ENCODE measurements around the gene FAN1.

The FAN1 gene

DNA sequence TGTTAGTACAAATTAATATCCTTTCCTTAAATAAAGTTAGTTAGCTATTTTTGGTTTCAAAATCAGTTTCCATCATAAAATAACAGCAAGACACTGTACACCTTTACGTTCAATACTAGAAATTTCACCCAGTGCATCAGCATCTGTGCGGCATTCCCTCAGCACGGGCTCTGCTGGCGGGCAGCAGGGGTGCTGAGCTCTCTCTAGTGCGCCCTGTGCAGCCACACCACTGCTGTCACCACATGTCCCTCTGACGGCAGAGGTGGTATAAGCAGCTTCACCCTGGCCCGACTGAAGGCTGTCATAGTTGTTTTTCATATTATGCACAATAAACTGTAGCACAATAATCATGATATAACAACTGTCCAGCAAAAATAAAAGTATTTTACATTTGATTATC lies 35.4 kb downstream of the FAN1 start:
- Histone ChIP-seq H3K9me2 (replicated peaks; ENCODE audit: low read depth, low read length) (no peaks in the 10 kb centered on the region), H3F3A (ENCODE audit: low read depth) (no peaks in the 10 kb centered on the region), H3K9ac (ENCODE audit: low read depth, low read length, poor library complexity, severe bottlenecking) (no peak overlapping the region), H2AFZ (ENCODE audit: low read length) (no peak overlapping the region), H3K36me3 (ENCODE audit: insufficient read depth, low read length) (peaks cover 88% of the 10 kb centered on the region), H3K4me3 (ENCODE audit: low read length, poor library complexity, severe bottlenecking) (no peak overlapping the region), H3K9me3 (ENCODE audit: insufficient read depth, low read depth, low read length) (no peaks in the 10 kb centered on the region), H3K4me1 (ENCODE audit: insufficient read depth, low read length, poor library complexity, severe bottlenecking) (no peaks in the 10 kb centered on the region), H3K4me2 (ENCODE audit: low read depth, low read length, poor library complexity, severe bottlenecking) (no peak overlapping the region), H3K79me2 (ENCODE audit: insufficient read depth, low read length) (no peaks in the 10 kb centered on the region), H4K20me1 (ENCODE audit: insufficient read depth, low read length, poor library complexity, severe bottlenecking) (no peaks in the 10 kb centered on the region), H3K27me3 (ENCODE audit: insufficient read depth, low read length, poor library complexity, severe bottlenecking) (no peaks in the 10 kb centered on the region)
- TF ChIP-seq EZH2phosphoT487 (IDR thresholded peaks at IDR 0.05; ENCODE audit: borderline replicate concordance), result no peak
- TF ChIP-seq, protein P1, sequence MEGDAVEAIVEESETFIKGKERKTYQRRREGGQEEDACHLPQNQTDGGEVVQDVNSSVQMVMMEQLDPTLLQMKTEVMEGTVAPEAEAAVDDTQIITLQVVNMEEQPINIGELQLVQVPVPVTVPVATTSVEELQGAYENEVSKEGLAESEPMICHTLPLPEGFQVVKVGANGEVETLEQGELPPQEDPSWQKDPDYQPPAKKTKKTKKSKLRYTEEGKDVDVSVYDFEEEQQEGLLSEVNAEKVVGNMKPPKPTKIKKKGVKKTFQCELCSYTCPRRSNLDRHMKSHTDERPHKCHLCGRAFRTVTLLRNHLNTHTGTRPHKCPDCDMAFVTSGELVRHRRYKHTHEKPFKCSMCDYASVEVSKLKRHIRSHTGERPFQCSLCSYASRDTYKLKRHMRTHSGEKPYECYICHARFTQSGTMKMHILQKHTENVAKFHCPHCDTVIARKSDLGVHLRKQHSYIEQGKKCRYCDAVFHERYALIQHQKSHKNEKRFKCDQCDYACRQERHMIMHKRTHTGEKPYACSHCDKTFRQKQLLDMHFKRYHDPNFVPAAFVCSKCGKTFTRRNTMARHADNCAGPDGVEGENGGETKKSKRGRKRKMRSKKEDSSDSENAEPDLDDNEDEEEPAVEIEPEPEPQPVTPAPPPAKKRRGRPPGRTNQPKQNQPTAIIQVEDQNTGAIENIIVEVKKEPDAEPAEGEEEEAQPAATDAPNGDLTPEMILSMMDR (conservative IDR thresholded peaks at IDR 0.05; ENCODE audit: low read length), result no peak

DNA sequence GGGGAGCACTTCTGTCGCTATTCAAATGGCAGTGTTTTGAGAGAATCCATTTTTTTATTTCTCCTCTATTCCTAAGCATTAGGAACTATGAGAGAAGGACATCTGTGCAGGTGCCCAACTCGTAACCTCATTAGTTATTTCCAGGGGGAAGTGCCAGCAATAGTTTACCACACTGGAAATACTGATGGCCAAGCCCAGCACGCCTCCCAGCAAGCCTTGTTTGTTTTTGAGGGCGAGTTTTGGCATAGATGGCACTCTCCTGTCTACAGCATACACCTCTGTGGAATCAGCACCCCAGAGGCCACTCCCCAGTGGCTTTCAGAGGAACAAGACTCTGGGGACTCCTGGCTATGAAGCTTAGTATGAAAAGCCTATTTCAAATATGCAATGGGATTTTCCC lies 36.6 kb downstream of the FAN1 start:
- Histone ChIP-seq H3K9ac (ENCODE audit: low read depth, low read length, poor library complexity, severe bottlenecking) (no peak overlapping the region), H3K79me2 (ENCODE audit: insufficient read depth, low read length) (no peaks in the 10 kb centered on the region), H3K36me3 (ENCODE audit: insufficient read depth, low read length) (peaks cover 88% of the 10 kb centered on the region), H3K4me2 (ENCODE audit: low read depth, low read length, poor library complexity, severe bottlenecking) (no peak overlapping the region), H3K9me3 (ENCODE audit: insufficient read depth, low read depth, low read length) (no peaks in the 10 kb centered on the region), H3K4me3 (ENCODE audit: low read length, poor library complexity, severe bottlenecking) (no peak overlapping the region), H3K4me1 (ENCODE audit: insufficient read depth, low read length, poor library complexity, severe bottlenecking) (no peaks in the 10 kb centered on the region), H4K20me1 (ENCODE audit: insufficient read depth, low read length, poor library complexity, severe bottlenecking) (no peaks in the 10 kb centered on the region), H3F3A (ENCODE audit: low read depth) (no peaks in the 10 kb centered on the region), H3K27me3 (ENCODE audit: insufficient read depth, low read length, poor library complexity, severe bottlenecking) (no peaks in the 10 kb centered on the region), H3K9me2 (replicated peaks; ENCODE audit: low read depth, low read length) (no peaks in the 10 kb centered on the region), H2AFZ (ENCODE audit: low read length) (no peak overlapping the region)
- no peak for TF ChIP-seq EZH2phosphoT487 (IDR thresholded peaks at IDR 0.05; ENCODE audit: borderline replicate concordance)
- TF ChIP-seq, protein P1 (conservative IDR thresholded peaks at IDR 0.05; ENCODE audit: low read length), result no peak

DNA sequence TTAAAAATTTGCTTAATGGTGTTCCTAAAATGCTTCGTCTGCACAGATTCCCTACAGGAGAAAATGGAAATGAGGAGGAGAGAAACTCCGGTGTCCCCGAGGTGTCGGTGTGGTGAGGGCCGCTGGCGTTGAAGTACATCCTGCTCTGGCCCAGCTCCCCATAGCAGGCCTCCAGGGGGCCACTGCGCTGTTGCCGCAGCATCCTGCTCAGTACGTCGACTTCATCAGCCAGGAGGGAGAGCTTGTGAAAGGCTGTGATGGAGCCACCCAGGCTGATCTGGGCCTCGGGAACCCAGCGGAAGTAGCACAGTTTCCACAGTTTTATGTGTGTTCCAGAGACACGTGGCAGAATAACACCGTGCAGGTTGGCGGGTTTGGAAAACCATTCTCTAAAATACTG lies 37.8 kb downstream of the FAN1 start:
- Histone ChIP-seq H3K4me1 (ENCODE audit: insufficient read depth, low read length, poor library complexity, severe bottlenecking) (no peaks in the 10 kb centered on the region), H3K9ac (ENCODE audit: low read depth, low read length, poor library complexity, severe bottlenecking) (no peak overlapping the region), H4K20me1 (ENCODE audit: insufficient read depth, low read length, poor library complexity, severe bottlenecking) (no peaks in the 10 kb centered on the region), H3K9me2 (replicated peaks; ENCODE audit: low read depth, low read length) (no peaks in the 10 kb centered on the region), H3K79me2 (ENCODE audit: insufficient read depth, low read length) (no peaks in the 10 kb centered on the region), H3K4me3 (ENCODE audit: low read length, poor library complexity, severe bottlenecking) (no peak overlapping the region), H2AFZ (ENCODE audit: low read length) (no peak overlapping the region), H3F3A (ENCODE audit: low read depth) (no peaks in the 10 kb centered on the region), H3K27me3 (ENCODE audit: insufficient read depth, low read length, poor library complexity, severe bottlenecking) (no peaks in the 10 kb centered on the region), H3K4me2 (ENCODE audit: low read depth, low read length, poor library complexity, severe bottlenecking) (no peak overlapping the region), H3K36me3 (ENCODE audit: insufficient read depth, low read length) (peaks cover 94% of the 10 kb centered on the region), H3K9me3 (ENCODE audit: insufficient read depth, low read depth, low read length) (no peaks in the 10 kb centered on the region)
- no peak for TF ChIP-seq EZH2phosphoT487 (IDR thresholded peaks at IDR 0.05; ENCODE audit: borderline replicate concordance)
- TF ChIP-seq, protein P1 (conservative IDR thresholded peaks at IDR 0.05; ENCODE audit: low read length), result no peak

All from Loucy (cell line).